Measurements from ENCODE around the gene ASPDH. TPM values are rescaled to one million over a fixed set of nuclear protein-coding genes. Genes with fewer than 3 reads are reported as not detected.

The ASPDH gene
- total RNA-seq, 1 donor from 2014 or later: not detected

DNA sequence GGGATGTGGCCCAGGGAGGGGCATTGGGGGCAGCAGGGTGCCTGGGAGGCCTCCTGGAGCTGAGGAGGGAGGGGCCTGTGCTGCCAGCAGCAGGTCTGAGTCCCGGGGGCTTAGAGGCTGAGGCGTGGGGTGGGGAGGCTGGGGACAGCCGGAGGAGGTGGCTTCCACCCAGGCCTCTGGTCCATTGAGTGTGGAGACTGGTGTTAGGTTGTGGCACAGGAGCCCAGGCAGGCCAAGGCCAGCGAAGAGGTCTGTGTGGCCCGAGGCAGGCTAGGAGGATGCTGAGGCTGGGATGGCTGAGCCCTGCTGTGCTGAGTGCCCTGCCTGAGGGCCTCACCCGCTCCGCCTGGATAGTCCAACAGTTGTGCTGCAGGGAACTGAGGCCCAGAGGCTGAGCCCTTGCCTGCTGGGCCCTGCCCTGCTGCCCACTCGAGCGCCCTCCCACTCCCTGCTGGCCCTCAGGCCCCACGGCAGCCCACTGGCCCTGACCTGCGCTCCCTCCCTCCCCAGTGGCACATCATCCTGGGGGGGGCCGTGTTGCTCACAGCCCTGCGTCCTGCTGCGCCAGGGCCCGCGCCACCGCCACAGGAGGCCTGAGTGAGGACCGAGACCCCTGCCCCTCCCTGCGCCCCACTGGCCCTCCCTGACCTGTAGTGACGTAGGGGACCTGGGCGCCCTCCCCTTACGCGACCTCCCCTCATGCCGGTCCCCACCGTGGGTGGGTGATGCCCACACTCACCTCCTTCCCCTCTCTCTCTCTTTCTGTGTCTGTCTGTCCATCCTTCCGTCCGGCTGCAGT is 32.2 kb downstream of the ASPDH start:
- no peak for DNase-seq (ENCODE audit: low read depth)
- Histone ChIP-seq H3K27me3 (ENCODE audit: control insufficient read depth, insufficient read depth, low read length) (no peaks in the 10 kb centered on the region), H3K36me3 (ENCODE audit: control insufficient read depth, insufficient read depth, low read length) (no peaks in the 10 kb centered on the region), H3K4me3 (ENCODE audit: low read depth, low read length) (no peak overlapping the region)
- TF ChIP-seq, protein P1, sequence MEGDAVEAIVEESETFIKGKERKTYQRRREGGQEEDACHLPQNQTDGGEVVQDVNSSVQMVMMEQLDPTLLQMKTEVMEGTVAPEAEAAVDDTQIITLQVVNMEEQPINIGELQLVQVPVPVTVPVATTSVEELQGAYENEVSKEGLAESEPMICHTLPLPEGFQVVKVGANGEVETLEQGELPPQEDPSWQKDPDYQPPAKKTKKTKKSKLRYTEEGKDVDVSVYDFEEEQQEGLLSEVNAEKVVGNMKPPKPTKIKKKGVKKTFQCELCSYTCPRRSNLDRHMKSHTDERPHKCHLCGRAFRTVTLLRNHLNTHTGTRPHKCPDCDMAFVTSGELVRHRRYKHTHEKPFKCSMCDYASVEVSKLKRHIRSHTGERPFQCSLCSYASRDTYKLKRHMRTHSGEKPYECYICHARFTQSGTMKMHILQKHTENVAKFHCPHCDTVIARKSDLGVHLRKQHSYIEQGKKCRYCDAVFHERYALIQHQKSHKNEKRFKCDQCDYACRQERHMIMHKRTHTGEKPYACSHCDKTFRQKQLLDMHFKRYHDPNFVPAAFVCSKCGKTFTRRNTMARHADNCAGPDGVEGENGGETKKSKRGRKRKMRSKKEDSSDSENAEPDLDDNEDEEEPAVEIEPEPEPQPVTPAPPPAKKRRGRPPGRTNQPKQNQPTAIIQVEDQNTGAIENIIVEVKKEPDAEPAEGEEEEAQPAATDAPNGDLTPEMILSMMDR (IDR thresholded peaks at IDR 0.05; ENCODE audit: insufficient read depth, low read length, poor library complexity, severe bottlenecking): no peak

DNA sequence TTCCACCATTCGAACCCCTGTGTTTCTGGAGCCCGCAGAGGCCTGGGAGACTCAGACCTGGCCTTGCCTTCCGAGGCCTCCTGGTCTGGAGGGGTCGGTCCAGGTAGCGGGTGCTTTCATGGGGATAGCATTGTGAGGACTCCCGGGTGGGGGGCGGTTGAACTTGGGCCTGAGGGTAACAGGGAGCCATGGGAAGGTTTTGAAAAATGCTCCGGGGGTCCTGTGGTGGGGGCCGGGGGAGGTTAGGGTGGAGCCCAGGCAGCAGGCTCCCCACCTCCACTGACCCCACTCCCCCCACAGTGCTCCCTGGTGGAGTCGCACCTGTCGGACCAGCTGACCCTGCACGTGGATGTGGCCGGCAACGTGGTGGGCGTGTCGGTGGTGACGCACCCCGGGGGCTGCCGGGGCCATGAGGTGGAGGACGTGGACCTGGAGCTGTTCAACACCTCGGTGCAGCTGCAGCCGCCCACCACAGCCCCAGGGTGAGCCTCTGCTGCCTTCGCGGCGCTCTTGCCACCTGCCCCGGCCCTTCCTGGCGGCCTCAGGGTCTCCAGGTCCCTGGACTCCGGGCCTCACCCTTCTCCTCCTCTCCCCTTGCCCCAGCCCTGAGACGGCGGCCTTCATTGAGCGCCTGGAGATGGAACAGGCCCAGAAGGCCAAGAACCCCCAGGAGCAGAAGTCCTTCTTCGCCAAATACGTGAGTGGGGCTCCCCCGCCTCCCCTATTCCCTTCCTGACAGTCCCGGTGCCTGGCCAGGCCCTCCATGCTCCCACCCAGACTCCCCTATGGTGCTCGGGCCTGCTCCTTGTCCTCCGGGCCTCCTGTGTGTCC is 33.2 kb downstream of the ASPDH start:
- no peaks in the 10 kb centered on the region for H3K27me3 ChIP-seq (ENCODE audit: control insufficient read depth, insufficient read depth, low read length)
- DNase-seq (ENCODE audit: low read depth): no peak
- TF ChIP-seq, protein P1 (IDR thresholded peaks at IDR 0.05; ENCODE audit: insufficient read depth, low read length, poor library complexity, severe bottlenecking): no peak
- no peaks in the 10 kb centered on the region for H3K36me3 ChIP-seq (ENCODE audit: control insufficient read depth, insufficient read depth, low read length)
- no peak overlapping the region for H3K4me3 ChIP-seq (ENCODE audit: low read depth, low read length)

DNA sequence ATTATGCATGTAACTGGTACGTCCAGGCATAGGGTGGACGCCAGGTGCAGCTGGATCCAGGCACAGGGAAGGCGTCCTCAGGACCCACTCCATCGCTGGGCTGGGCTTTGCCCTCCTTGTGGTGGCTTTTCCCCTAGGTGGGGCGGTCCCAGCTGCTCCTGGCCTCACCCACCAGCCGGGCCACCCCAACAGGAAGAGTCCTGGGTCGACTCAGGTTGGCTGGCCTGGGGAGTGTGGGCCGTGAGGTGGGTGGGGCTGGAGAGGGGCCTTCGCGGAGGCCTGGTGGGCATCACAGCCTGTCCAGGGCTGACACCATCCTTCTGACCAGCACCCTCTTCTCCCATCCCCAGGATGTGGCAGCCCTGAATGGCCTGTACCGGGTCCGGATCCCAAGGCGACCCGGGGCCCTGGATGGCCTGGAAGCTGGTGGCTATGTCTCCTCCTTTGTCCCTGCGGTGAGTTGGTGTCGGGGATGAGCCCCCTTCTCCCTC is 33.9 kb downstream of the ASPDH start:
- H3K27me3 ChIP-seq (ENCODE audit: control insufficient read depth, insufficient read depth, low read length): no peaks in the 10 kb centered on the region
- no peaks in the 10 kb centered on the region for H3K36me3 ChIP-seq (ENCODE audit: control insufficient read depth, insufficient read depth, low read length)
- TF ChIP-seq, protein P1 (IDR thresholded peaks at IDR 0.05; ENCODE audit: insufficient read depth, low read length, poor library complexity, severe bottlenecking): no peak
- no peak for DNase-seq (ENCODE audit: low read depth)
- H3K4me3 ChIP-seq (ENCODE audit: low read depth, low read length): no peak overlapping the region

DNA sequence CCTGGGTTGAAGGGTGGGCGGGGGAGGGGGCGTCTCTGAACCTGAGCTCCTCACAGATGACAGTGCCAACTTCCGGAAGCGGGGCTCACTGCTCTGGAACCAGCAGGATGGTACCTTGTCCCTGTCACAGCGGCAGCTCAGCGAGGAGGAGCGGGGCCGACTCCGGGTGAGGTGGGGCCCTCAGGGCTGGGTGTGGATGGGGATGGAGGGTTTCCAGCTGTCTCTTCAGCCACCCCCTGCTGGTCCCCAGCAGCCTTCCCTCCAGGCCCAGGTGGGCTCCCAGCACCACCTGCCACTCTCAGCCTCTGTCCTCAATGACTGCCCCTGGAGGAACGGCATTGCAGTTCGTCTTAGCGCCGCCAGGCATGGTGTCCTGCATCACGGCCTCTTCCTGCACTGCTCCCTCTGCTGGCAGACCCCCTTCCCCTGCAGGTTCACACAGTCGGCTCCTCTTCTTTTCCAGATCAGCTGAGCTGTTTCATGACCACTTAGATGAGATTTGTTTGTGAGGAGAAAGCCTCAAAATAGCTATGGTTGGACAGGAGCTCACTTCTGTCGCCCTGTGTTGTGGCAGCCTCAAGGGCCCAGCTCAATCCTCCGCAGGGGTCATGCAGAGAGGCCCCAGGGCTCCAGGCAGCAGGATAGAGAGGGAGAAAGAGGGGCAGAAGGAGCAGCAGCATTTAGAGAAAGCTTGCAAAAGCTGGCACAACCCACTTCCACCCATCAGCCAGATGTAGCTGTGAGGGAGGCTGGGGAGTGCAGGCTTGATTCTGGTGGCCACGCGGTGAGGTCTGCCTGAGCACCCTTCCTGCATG is 34.6 kb downstream of the ASPDH start:
- H3K4me3 ChIP-seq (ENCODE audit: low read depth, low read length): no peak overlapping the region
- TF ChIP-seq, protein P1 (IDR thresholded peaks at IDR 0.05; ENCODE audit: insufficient read depth, low read length, poor library complexity, severe bottlenecking): peak; percentile 61
- no peaks in the 10 kb centered on the region for H3K36me3 ChIP-seq (ENCODE audit: control insufficient read depth, insufficient read depth, low read length)
- H3K27me3 ChIP-seq (ENCODE audit: control insufficient read depth, insufficient read depth, low read length): no peaks in the 10 kb centered on the region
- DNase-seq (ENCODE audit: low read depth): no peak

DNA sequence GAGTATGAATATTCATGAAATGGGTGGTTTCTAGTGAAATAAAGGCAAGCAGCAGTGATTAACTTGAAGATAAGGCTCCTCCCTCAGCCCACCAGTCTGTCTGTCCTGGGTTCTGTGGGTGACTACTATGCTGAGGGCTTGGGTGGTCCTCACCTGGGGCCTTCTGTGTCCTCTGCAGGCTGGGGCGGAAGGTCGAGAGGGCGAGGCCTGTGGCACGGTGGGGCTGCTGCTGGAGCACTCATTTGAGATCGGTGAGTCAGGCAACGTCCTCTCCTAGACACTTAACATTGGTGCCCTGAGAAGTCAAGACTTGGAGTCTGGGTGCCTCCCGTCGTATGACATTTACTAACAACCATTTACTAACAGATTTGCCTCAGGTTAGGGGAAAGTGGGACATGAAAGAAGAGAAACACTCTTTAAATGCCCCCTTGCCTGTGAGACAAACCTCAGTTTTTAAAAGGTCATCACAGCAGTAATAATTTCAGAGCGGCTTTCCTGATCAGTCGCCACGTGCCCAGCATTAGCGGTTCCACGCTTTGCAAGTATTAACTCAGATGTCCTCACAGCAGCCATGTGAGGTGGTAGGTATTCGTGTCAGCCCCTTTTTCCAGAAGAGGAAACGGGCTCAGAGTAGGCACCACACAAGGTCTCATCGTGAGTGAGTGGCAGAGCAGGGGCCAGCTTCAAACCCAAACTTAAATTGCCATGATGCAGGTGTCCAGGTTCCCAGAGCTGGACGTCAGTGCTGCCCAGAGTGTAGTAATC is 35.8 kb downstream of the ASPDH start:
- Histone ChIP-seq H3K36me3 (ENCODE audit: control insufficient read depth, insufficient read depth, low read length) (no peaks in the 10 kb centered on the region), H3K27me3 (ENCODE audit: control insufficient read depth, insufficient read depth, low read length) (no peaks in the 10 kb centered on the region), H3K4me3 (ENCODE audit: low read depth, low read length) (no peak overlapping the region)
- DNase-seq (ENCODE audit: low read depth): no peak
- TF ChIP-seq, protein P1 (IDR thresholded peaks at IDR 0.05; ENCODE audit: insufficient read depth, low read length, poor library complexity, severe bottlenecking): no peak

Data from kidney epithelial cell (primary cell).